HG02852 (cell line): ENCODE results near the gene TOR1AIP2.
"Not testable (repeated sequence)": the region's sequence is repeated elsewhere in the genome, so short reads cannot be mapped to it uniquely, and the experiment has no call there.

Source experiments
- ATAC-seq: cut with Tn5 transposase; IDR thresholded peaks from one replicate; pipeline ENCODE4 v1.9.1; 2021; ENCODE audit warnings: mild to moderate bottlenecking, moderate library complexity; ENCODE audit not compliant: unreplicated experiment

The TOR1AIP2 gene

GRCh38 chr1:179876300-179876715 is 1.3 kb downstream of the TOR1AIP2 start:
- no peak for ATAC-seq

DNA sequence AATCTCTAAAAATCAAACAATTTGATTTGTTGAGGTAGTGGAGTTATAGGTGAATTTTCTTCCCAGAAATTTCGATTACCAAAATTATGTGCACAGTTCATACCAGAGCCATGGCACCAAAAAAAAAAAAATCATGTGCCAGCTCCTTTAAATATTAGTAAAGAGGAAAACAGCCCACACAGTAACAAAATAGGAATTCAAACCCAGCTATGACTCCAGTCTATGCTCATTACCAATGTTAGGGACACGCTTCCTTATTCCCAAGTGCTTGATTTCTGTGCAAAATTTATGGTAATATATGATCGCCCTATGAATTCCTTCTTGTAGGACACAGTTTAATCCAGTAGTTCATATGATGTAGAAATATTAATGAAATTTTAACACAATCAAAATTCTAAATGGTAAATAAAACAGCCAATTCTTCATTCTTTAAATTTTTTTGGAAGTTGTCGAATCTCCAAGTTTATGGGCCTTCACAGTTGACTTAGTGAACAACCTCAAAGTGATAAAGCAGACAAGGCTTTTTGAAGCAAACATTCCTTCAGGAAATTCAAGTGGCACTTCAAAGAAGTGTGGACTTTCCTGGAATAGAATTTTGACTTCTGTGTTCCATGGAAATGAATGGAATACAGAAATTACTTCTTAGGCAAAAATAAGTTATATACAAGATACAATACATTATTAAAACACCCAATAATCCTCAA is 1.9 kb downstream of the TOR1AIP2 start:
- no peak for ATAC-seq

DNA sequence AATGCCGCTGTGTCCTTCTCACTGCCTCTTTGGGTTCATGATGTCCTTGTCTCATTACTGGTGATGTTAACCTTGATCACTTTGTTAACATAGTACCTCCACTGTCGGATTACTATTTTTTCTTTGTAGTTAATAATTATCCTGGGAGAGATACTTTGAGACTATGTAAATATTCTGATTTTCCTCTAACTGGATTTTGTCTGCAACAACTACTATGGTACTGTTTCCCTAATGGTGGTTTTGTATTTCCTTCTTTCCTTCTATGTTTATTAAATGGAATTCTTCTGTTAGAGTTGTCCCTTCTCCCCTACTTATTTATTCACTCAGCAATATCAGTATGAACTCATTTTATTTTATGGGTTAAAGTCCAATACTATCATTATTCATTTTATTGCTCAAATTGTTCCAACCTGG is 4.2 kb downstream of the TOR1AIP2 start:
- ATAC-seq: no peak

- no peak for ATAC-seq
Measured at GRCh38 chr1:179872558-179872957, 5.0 kb downstream of the TOR1AIP2 start.

GRCh38 chr1:179871940-179872339 is 5.7 kb downstream of the TOR1AIP2 start:
- no peak for ATAC-seq

DNA sequence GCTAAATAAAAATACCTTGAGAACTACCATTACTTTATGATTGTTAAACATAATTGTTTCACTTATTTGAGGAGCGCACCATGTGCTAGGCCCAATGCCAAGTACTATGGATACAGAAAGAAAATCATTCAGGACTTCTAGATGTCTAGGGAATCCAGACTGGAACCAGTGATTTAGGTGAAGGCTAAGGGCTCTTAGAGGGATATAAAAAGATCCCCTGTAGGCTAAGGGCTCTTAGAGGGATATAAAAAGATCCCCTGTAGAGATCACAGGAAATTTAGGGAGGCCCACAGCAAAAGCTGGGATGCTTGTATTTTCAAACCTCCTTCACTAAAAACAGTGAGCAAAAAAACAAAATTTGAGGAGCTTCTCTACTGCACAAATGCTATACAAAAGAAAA is 6.7 kb downstream of the TOR1AIP2 start:
- ATAC-seq: no peak

DNA sequence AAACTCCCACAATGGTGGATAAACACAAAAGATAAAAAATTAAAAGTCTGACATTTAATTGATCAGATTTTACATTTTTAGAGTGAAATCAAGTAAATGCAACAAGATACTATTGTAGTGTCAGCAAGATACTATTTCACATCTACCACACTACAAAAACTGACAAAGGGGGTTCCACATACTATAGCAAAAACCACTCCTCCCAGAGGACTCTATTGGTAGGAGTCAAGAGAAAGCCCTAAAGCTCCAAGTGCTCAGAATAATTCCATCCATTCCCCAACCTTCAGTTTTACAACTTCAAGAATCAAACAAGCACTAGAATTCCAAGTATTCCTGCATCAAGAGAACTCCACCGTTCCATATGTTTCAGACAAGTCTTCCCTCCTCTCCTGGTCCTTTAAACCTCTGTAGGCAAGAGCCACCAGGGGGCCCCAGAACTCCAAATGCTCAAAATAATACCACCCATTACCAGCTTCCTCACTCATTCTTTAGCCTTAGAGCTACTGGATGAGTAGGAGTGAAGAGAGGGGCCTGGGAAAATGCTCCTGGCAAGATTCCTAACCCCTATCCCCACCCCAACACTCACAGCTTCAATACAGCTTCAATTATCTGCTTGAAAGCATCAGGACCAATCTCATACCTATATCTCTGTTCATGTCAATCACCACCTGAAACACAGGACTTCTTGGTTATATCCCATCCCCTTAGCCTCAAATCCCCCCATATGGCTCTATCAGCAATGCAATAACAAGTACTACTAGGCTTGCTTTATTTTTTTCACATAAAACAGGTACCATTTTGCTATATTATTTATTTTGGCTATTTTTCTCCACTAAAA is 9.9 kb downstream of the TOR1AIP2 start:
- peak; percentile 65 for ATAC-seq

DNA sequence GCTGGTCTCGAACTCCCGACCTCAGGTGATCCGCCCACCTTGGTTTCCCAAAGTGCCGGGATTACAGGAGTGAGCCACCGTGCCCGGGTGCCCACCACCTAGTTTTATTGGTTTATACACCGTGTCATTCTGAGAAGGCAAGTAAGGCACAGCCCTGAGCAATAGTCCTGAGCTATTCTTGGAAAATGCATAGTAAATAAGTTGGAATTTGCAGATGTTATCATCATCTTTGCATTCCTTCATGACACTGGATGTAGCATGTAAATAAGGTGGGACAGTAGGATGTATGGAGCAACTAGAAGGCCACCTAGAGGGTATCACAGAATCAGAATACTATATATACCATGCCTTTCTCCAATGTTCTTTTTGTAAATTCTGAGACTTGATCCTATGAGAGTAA is 11.0 kb downstream of the TOR1AIP2 start:
- no peak for ATAC-seq

GRCh38 chr1:179865377-179865776 is 12.2 kb downstream of the TOR1AIP2 start:
- no peak for ATAC-seq

DNA sequence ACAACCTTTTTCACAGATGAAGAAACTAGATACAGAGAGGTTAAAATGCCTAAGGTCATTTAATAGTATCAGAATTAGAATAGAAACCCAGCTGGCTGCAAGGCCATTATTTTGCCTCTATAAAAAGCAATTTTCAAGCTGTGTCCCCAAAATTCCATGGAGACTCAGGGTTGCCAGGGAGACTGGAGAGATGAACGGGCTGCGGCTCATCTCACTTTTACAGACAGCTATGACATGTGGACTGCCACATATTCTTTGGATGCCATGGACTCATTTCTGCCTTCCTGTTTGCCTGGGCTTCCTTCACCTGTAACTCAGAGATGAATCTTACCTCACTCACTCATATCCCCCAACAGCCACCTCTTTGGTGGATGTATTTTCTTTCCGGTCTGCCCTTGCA is 17.0 kb downstream of the TOR1AIP2 start:
- ATAC-seq: no peak

DNA sequence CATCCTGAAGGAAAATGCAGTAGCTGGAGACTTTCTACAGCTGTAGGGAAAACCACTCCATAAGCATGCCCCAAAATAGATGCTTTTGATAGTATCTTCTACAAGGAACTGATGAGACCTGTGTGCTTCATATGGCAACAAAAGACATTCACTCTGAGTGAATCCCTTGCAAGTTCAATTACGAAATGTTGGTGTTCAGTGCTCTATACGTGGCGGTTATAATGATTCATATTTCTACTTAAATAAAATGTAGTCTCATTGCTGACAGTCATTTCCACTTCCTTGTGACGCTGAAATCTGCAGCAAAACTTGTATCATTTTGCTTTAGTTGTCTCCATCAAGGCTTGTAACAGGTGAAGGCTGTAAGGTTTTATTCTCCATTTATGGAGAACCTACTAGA is 20.6 kb downstream of the TOR1AIP2 start:
- ATAC-seq: no peak

DNA sequence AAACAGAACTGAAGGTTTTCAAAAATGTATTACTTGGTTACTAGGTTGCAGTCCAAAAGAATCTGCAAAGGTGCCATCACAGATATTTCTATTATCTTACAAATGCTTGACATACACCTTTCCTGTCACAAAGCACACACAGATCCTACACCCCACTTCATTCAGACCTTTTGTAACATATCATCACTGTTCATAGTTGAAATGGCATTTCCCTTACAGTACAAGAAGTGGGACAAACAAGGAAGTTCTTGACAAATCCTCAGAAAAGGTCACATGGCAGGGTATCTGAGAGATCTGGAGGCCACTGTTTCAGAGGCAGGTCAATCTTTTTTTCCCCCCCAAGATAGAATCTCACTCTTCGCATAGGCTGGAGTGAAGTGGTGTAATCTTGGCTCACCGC is 21.3 kb downstream of the TOR1AIP2 start:
- ATAC-seq: no peak

DNA sequence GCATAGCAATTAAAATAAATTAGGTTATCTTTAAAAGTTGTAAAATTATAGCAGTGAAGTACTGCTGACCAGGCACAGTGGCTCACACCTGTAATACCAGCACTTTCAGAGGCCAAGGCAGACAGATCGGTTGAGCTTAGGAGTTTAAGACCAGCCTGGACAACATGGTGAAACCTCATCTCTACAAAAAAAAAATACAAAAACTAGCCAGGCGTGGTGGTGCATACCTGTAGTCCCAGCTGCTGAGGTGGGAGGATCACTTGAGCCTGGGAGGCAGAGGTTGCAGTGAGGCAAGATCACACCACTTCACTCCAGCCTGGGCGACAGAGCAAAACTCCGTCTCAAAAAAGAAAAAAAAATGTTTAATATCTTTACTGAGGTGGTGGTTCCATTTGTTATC is 21.8 kb downstream of the TOR1AIP2 start:
- not testable (repeated sequence) for ATAC-seq

DNA sequence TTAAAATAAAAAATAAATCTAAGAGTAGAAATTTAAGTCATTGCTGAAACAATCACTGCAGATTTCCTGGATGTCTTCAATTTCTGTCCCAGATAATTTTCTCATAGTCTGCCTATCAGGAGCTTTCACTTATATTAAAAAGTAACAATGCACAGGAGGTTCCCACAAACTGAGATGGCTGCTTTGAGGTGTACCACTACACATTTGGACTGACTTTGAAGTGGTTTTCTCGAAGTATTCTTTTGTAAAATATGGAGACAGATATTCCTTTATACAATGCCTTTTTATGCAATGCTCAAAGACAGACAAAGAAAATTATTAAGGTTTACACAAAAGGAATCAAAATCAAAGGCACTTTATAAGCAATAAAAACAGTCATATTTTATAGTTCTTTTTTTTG is 24.5 kb downstream of the TOR1AIP2 start:
- ATAC-seq: no peak

DNA sequence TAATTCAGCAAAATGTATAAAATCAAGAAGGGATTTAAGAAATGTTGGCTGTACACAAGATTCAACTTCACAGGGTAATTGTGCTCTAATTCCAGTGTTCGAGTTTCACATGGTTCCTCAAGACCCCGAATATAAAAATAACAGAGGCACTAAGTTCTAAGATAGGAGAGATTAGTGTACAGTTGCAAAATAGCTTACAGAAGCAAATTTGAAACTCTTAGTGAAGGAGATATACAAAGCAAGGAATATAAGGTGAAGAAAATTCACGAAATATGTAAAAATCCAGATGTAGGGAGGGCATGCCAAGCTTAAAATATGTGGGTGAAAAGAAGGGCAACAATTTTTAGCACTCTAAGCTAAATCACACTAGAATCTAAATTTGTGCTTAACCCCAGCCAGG is 29.4 kb downstream of the TOR1AIP2 start:
- no peak for ATAC-seq

- no peak for ATAC-seq
Measured at GRCh38 chr1:179840107-179840506, 37.5 kb downstream of the TOR1AIP2 start.

GRCh38 chr1:179836686-179837445 is 40.7 kb downstream of the TOR1AIP2 start:
- ATAC-seq: not testable (repeated sequence)

GRCh38 chr1:179831852-179832699 is 45.5 kb downstream of the TOR1AIP2 start:
- ATAC-seq: no peak

- no peak for ATAC-seq
Measured at GRCh38 chr1:179831225-179831624, 46.4 kb downstream of the TOR1AIP2 start.

DNA sequence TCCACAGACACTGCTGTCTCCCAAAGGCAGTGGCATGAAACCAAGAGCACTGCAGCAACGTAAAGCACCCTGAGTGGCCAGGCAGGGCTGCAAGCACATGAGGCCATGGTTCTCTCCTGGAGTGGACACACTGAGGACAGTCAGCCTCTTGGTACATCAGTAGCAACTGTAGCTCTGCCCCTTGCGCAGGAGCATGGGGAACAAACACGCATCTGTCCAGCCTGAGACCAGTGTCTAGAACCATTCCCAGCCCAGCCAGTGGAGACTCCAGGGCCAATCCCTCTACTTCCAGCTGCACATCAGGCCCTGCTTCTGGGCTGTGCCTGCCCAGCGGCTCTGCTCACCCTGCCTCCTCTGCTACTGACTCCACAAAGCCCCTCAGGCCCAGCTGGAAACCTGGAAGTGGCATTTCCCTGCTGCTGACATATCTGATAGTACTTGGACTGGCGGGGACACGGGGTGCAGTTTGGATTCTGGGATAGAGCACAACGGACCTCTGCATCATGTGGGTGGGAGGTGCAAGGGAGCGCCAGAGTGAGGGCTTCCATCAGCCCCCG is 49.0 kb downstream of the TOR1AIP2 start:
- ATAC-seq: no peak
